IMR-90 (cell line): ENCODE measurements around the gene PPT2. TPM values are rescaled to one million over a fixed set of nuclear protein-coding genes. Genes with fewer than 3 reads are reported as not detected.

Experiments
- ATAC-seq: fragments of 200-7000 bp; cut with Tn5 transposase; 2 replicates; pipeline ENCODE4 v1.9.1; 2020; ENCODE audit warnings: low read depth, mild to moderate bottlenecking, moderate library complexity
- BruUV-seq: library from RNA; stranded (reverse); fragments of 400-500 nt; replicated peaks from 2 replicates; lab custom pipeline; 2021; lab: Mats Ljungman, UMichigan
- CTCF ChIA-PET: fragments of 300-600 bp; formaldehyde crosslinking; extraction: SDS; loops from one replicate; lab custom pipeline; 2021; ENCODE audit warnings: antibody characterized with exemption; lab: Yijun Ruan, JAX
- POLR2A ChIA-PET: fragments of 300-600 bp; sonication (Branson Sonifier 250); formaldehyde crosslinking; loops from one replicate; lab custom pipeline; 2022; ENCODE audit warnings: antibody characterized with exemption; ENCODE audit not compliant: unreplicated experiment; lab: Charles Lee
- DNase-seq: peaks from one replicate; pipeline ENCODE4 v3.0.0; 2013
- H2AFZ ChIP-seq: replicated peaks from 2 replicates; pipeline ENCODE3; 2013; ENCODE audit warnings: low read length, mild to moderate bottlenecking; ENCODE audit not compliant: poor library complexity
- H2AK5ac ChIP-seq: 2 replicates; pipeline ENCODE4 v1.6.1; 2013; ENCODE audit warnings: low read depth, low read length, inconsistent platforms
- H2AK9ac ChIP-seq: replicated peaks from 2 replicates; pipeline ENCODE3; 2013; ENCODE audit warnings: mild to moderate bottlenecking, low read depth, low read length, moderate library complexity; ENCODE audit not compliant: poor library complexity
- H2BK120ac ChIP-seq: 2 replicates; pipeline ENCODE4 v1.6.1; 2013; ENCODE audit warnings: low read depth, low read length, inconsistent platforms
- H2BK15ac ChIP-seq: 3 replicates; pipeline ENCODE4 v1.6.1; 2013; ENCODE audit warnings: low read depth, low read length, inconsistent platforms
- H2BK20ac ChIP-seq: 2 replicates; pipeline ENCODE4 v1.6.1; 2013; ENCODE audit warnings: low read depth, mild to moderate bottlenecking, inconsistent platforms, low read length, moderate library complexity
- H2BK5ac ChIP-seq: 2 replicates; pipeline ENCODE4 v1.6.1; 2013; ENCODE audit warnings: mild to moderate bottlenecking, low read depth, low read length, inconsistent platforms; ENCODE audit not compliant: poor library complexity, severe bottlenecking
- H3K14ac ChIP-seq: replicated peaks from 2 replicates; pipeline ENCODE4 v1.6.1; 2013; ENCODE audit warnings: low read depth, low read length, inconsistent platforms
- H3K18ac ChIP-seq: 2 replicates; pipeline ENCODE4 v1.6.1; 2013; ENCODE audit warnings: low read depth, low read length, control low read depth
- H3K23ac ChIP-seq: 2 replicates; pipeline ENCODE4 v1.6.1; 2013; ENCODE audit warnings: low read depth, low read length, inconsistent platforms
- H3K27ac ChIP-seq: 2 replicates; pipeline ENCODE4 v1.5.1; 2013; ENCODE audit warnings: mild to moderate bottlenecking, control low read depth, low read length; ENCODE audit not compliant: insufficient read depth
- H3K27me3 ChIP-seq: 2 replicates; pipeline ENCODE4 v1.6.1; 2013; ENCODE audit warnings: low read length; ENCODE audit not compliant: control insufficient read depth, insufficient read depth
- H3K36me3 ChIP-seq: 2 replicates; pipeline ENCODE4 v1.6.1; 2013; ENCODE audit warnings: low read length, mixed read lengths; ENCODE audit not compliant: control insufficient read depth, insufficient read depth
- H3K4ac ChIP-seq: 2 replicates; pipeline ENCODE4 v1.6.1; 2013; ENCODE audit warnings: low read depth, low read length, inconsistent platforms
- H3K4me1 ChIP-seq: 2 replicates; pipeline ENCODE4 v1.6.1; 2013; ENCODE audit warnings: low read length, mixed read lengths; ENCODE audit not compliant: control insufficient read depth, insufficient read depth
- H3K4me2 ChIP-seq: 2 replicates; pipeline ENCODE4 v1.6.1; 2013; ENCODE audit warnings: low read depth, mild to moderate bottlenecking, control low read depth, low read length, moderate library complexity
- H3K4me3 ChIP-seq: 2 replicates; pipeline ENCODE4 v1.5.1; 2013; ENCODE audit warnings: low read depth, mild to moderate bottlenecking, control low read depth, low read length, moderate library complexity; ENCODE audit not compliant: insufficient read depth
- H3K56ac ChIP-seq: 2 replicates; pipeline ENCODE4 v1.6.1; 2013; ENCODE audit warnings: low read length, inconsistent platforms; ENCODE audit not compliant: insufficient read depth; ENCODE audit errors: extremely low read depth
- H3K79me1 ChIP-seq, 2 experiments: 2 replicates each; pipeline ENCODE4 v1.6.1; 2013; ENCODE audit warnings: low read length in 2 of 2, inconsistent platforms in 1 of 2, low read depth in 1 of 2
- H3K9ac ChIP-seq: 2 replicates; pipeline ENCODE4 v1.6.1; 2013; ENCODE audit warnings: low read depth, low read length, control low read depth
- H3K9me1 ChIP-seq: 2 replicates; pipeline ENCODE4 v1.6.1; 2013; ENCODE audit warnings: low read length, inconsistent platforms; ENCODE audit not compliant: insufficient read depth
- H3K9me3 ChIP-seq: 2 replicates; pipeline ENCODE4 v1.6.1; 2013; ENCODE audit warnings: low read length; ENCODE audit not compliant: control insufficient read depth, insufficient read depth
- H4K20me1 ChIP-seq: 2 replicates; pipeline ENCODE4 v1.6.1; 2013; ENCODE audit warnings: low read length, inconsistent platforms; ENCODE audit not compliant: insufficient read depth
- H4K5ac ChIP-seq: 2 replicates; pipeline ENCODE4 v1.6.1; 2013; ENCODE audit warnings: mild to moderate bottlenecking, low read depth, low read length, control low read depth
- H4K8ac ChIP-seq, 2 experiments: 2 replicates each; pipeline ENCODE4 v1.6.1; 2013; ENCODE audit warnings: low read depth in 2 of 2, low read length in 2 of 2, control low read depth in 1 of 2, inconsistent platforms in 1 of 2
- H4K91ac ChIP-seq: 2 replicates; pipeline ENCODE4 v1.6.1; 2013; ENCODE audit warnings: low read depth, low read length, inconsistent platforms; ENCODE audit not compliant: insufficient read depth
- ELK1 ChIP-seq: fragments of 150-350 bp; IDR thresholded peaks from 2 replicates; pipeline ENCODE4 v1.6.1; 2016; ENCODE audit warnings: low read depth, mild to moderate bottlenecking, low read length, moderate library complexity, borderline replicate concordance
- MAZ ChIP-seq: IDR thresholded peaks from 2 replicates; pipeline ENCODE4 v1.6.1; 2012; ENCODE audit warnings: low read depth, mild to moderate bottlenecking, low read length, improper control_type of control experiment, moderate library complexity, borderline replicate concordance
- RCOR1 ChIP-seq: IDR thresholded peaks from 2 replicates; pipeline ENCODE4 v1.6.1; 2012; ENCODE audit warnings: mild to moderate bottlenecking, low read length, improper control_type of control experiment; ENCODE audit not compliant: insufficient replicate concordance
- RFX5 ChIP-seq: IDR thresholded peaks from 2 replicates; pipeline ENCODE4 v1.8.0; 2012; ENCODE audit warnings: low read depth, mild to moderate bottlenecking, low read length, moderate library complexity
- SMC3 ChIP-seq: fragments of 150-350 bp; IDR thresholded peaks from 2 replicates; pipeline ENCODE4 v1.6.1; 2016; ENCODE audit warnings: low read depth, mild to moderate bottlenecking, antibody characterized with exemption, low read length, moderate library complexity
- WGBS, 2 experiments: methylation state at CpG; one replicate each; pipeline versions ENCODE4 v1.1.5 to v1.1.7; 2013; ENCODE audit warnings: missing lambda C conversion rate in 2 of 2; ENCODE audit not compliant: insufficient read length in 1 of 2; ENCODE audit errors: extremely low coverage in 2 of 2; 5-methylcytosine and 5-hydroxymethylcytosine counted together
- dilution Hi-C: fragments of 300-500 bp; cut with HindIII; formaldehyde crosslinking; loops from one replicate; pipeline ENCODE4 v1.14.3; 2018; ENCODE audit warnings: low sequenced_read_pairs; ENCODE audit not compliant: unreplicated experiment
- in situ Hi-C: fragments of 300-500 bp; cut with MboI; formaldehyde crosslinking; loops from 3 replicates; pipeline ENCODE4 v1.14.3; 2019; ENCODE audit warnings: low sequenced_read_pairs, inconsistent platforms, mixed read lengths
- intact Hi-C: fragments of 100-400 bp; cut with micrococcal nuclease; formaldehyde crosslinking; loops from 2 replicates; pipeline ENCODE4 v1.10.0; 2022
- polyA plus RNA-seq, 3 experiments: library from polyadenylated mRNA; depleted of rRNA; stranded (reverse); fragments of >200 nt; gene quantifications; 2 replicates each; pipeline ENCODE4 v1.2.3, GENCODE V29; 2012; ENCODE audit warnings: low replicate concordance in 1 of 3
- total RNA-seq: library from RNA; depleted of rRNA; stranded (reverse); fragments of >200 nt; gene quantifications from 2 replicates; pipeline ENCODE4 v1.2.3, GENCODE V29; 2012
- TF ChIP-seq, protein P1 (sequence below): fragments of 150-350 bp; IDR thresholded peaks from 2 replicates; pipeline ENCODE4 v1.6.1; 2017; ENCODE audit warnings: mild to moderate bottlenecking, antibody characterized with exemption, low read length, low read depth

PPT2 gene
- total and polyA plus RNA-seq, 2 of the 4 experiments (the other 2 are of a cell fraction), result 3.2 to 16.2 TPM

DNA sequence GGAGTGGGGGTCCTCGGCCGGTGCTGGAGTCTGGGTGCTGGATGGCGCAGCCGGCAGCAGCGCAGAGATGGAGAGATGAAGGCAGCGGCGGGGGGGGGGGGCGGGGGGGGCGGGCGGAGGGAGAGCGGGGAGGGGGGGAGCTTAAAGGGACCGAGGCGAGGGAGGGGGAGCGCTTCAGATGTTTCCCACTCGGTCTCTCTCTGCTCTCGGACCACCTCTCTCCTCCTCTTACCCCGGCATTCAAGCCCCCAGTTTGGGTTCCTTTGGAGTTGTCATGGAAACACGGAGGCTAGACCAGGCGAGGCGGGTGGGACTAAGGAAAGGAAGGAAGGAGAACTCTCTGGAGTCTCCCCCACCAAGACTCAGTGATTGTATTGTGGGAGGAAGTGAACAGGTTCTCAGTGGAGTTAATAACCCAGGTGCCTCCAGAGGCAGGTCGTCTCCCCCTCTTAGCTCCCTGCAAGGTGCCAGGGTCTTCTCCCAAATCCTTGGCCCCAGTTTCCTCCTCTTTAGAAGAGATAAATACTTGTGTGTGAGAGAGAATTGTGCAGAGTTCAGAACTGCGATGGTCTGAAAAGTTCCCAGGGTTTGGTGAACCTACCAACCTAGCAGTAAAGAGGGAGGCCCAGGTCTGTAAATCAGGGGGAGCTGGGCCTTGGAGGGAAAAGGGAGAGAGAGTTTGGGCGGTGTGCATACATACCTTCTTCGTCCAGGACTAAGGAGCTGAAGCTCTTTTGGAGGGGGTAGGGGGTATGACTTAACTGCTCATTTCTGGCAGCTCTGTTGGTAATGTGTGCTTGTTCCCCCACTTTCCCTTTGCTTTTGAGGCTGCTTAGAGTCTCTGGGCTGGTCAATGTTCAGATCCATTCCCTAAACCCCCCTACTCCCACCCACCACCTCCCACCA lies 1.8 kb upstream of the PPT2 start, which contains the start of gene PRRT1:
Gene PRRT1, minus strand, starts transcription at position 77 of the 906 bp plus-strand sequence. CDS start 112 bp downstream, outside the sequence.
- H3K4me3 ChIP-seq, result peak within 1 kb of the TSS; percentile 67
- H3K18ac ChIP-seq, result peak within 1 kb of the TSS; percentile 26; the same call in 1 of the 2 replicates
- no peak for ATAC-seq
- H3K56ac ChIP-seq, result no peak within 1 kb of the TSS
- WGBS, 2 experiments, result no CpG with 5 or more reads among the region's 24 CpGs
- H4K5ac ChIP-seq, result peak within 1 kb of the TSS; percentile 87
- peaks cover 6 to 34% of the 10 kb centered on the region in 2 experiments for H3K79me1 ChIP-seq
- peak within 1 kb of the TSS; percentile 70 for H3K9ac ChIP-seq
- dilution Hi-C loops, result no loop called here
- peak within 1 kb of the TSS; percentile 80 for H2AK5ac ChIP-seq
- intact Hi-C loops, result loop anchor here (2.0 to 10.0 kb wide), 3 partner anchors 25 to 250 kb away; partner anchors contain the start of genes AGPAT1 and ZBTB12
- in situ Hi-C loops, result no loop called here
- peaks cover 2% of the 10 kb centered on the region; the same call in 1 of the 2 replicates for H3K9me3 ChIP-seq
- peak within 1 kb of the TSS; percentile 84 for H3K4ac ChIP-seq
- H3K27ac ChIP-seq, result peak within 1 kb of the TSS; percentile 84; the same call in 1 of the 2 replicates
- 0 out of 2 replicates have a peak, but pooled peaks cover 4% of the 10 kb centered on the region for H3K9me1 ChIP-seq
- peak within 1 kb of the TSS; percentile 57 for H2BK20ac ChIP-seq
- H3K4me2 ChIP-seq, result peak within 1 kb of the TSS; percentile 85
- H2BK15ac ChIP-seq, result peak within 1 kb of the TSS; percentile 59; the same call in 2 of the 3 replicates
- H4K8ac ChIP-seq, result peak within 1 kb of the TSS; percentile 75 to 96
- no TSS peak for BruUV-seq
- peaks cover 4% of the 10 kb centered on the region; the same call in 1 of the 2 replicates for H3K36me3 ChIP-seq
- no peaks in the 10 kb centered on the region for H4K20me1 ChIP-seq
- peak within 1 kb of the TSS; percentile 80 for H2AK9ac ChIP-seq
- CTCF ChIA-PET, result no interaction called here
- DNase-seq, result no peak
- H3K23ac ChIP-seq, result peak within 1 kb of the TSS; percentile 96
- TF ChIP-seq, protein P1, sequence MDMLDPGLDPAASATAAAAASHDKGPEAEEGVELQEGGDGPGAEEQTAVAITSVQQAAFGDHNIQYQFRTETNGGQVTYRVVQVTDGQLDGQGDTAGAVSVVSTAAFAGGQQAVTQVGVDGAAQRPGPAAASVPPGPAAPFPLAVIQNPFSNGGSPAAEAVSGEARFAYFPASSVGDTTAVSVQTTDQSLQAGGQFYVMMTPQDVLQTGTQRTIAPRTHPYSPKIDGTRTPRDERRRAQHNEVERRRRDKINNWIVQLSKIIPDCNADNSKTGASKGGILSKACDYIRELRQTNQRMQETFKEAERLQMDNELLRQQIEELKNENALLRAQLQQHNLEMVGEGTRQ, result no peak
- no peak for TF ChIP-seq ELK1
- TF ChIP-seq MAZ, result 0 out of 2 replicates have a peak, but pooled peaks have one; percentile 7
- no peak for TF ChIP-seq RFX5
- no peak for TF ChIP-seq RCOR1
- TF ChIP-seq SMC3, result no peak
- peak within 1 kb of the TSS; percentile 81 for H2BK5ac ChIP-seq
- H3K27me3 ChIP-seq, result peaks cover 14% of the 10 kb centered on the region
- H4K91ac ChIP-seq, result peak within 1 kb of the TSS; percentile 73
- peak within 1 kb of the TSS; percentile 96 for H2AFZ ChIP-seq
- POLR2A ChIA-PET, result interaction anchor here (0.7 kb wide), 1 partner anchor 16 kb away, joined by 6 read pairs; no protein-coding TSS in a partner anchor
- peaks cover 23% of the 10 kb centered on the region for H3K4me1 ChIP-seq
- peak within 1 kb of the TSS; percentile 82 for H3K14ac ChIP-seq
- peak within 1 kb of the TSS; percentile 78 for H2BK120ac ChIP-seq
